ENCODE results near the gene KIAA0408. TPM values are rescaled to one million over a fixed set of nuclear protein-coding genes. Genes with fewer than 3 reads are reported as not detected.

KIAA0408 gene
- total RNA-seq, 2 experiments from 2014 or later, result 9.9 to 25.6 TPM

DNA sequence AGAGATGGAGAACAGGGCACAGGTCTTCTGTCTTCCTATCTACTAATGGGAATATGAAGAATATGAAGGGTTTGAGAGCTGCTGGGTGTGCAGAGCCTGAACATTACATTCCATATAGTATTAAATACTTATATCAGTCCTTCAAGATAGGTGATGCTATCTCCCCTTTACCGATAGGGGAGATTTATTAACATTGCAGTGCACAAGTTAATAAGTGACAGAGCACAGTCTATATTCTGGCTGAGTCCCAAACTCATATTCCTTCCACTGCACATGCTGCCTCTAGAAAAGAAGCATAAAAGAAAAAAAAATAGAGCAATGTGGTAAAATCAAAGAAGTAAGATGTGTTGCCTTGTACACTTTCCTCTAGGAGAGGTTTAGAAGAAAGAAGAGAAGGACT, 18.5 kb upstream of the KIAA0408 start:
- ATAC-seq, result no peak
- peaks cover 4% of the 10 kb centered on the region for H3K4me1 Mint-ChIP-seq
- no peak overlapping the region for H3K27ac Mint-ChIP-seq
- CTCF ChIA-PET, result interaction anchor here (1.8 kb wide), 1 partner anchor 38 kb away, joined by 7 read pairs; no protein-coding TSS in a partner anchor
- no peaks in the 10 kb centered on the region for H3K9me3 Mint-ChIP-seq (ENCODE audit: low read depth)
- DNase-seq, result no peak
- no peaks in the 10 kb centered on the region for H3K27me3 Mint-ChIP-seq
- H3K36me3 Mint-ChIP-seq, result peaks cover 69% of the 10 kb centered on the region
- no peak overlapping the region for H3K4me3 Mint-ChIP-seq

DNA sequence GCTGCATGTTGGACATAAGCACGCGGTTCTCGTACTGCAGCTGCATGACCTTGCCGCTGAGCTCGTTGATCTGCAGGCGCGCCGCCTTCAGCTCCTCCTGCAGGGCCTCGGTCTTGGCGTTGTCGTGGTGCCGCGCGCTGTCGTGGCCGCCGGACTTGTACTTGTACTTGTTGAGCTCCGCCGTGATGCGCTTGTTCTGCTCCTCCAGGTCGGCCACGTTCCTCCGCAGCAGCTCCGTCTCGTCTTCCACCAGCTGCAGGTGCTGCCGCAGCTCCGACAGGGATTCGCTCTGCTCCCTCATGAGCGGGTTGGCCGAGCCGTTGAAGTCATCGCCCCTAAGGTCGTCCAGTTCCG, 16.6 kb upstream of the KIAA0408 start:
- Mint-ChIP-seq H3K9me3 (ENCODE audit: low read depth) (no peaks in the 10 kb centered on the region), H3K4me1 (no peaks in the 10 kb centered on the region), H3K36me3 (peaks cover 56% of the 10 kb centered on the region), H3K4me3 (no peak overlapping the region), H3K27ac (no peak overlapping the region), H3K27me3 (no peaks in the 10 kb centered on the region)
- DNase-seq, result no peak
- CTCF ChIA-PET, result interaction anchor here (1.8 to 2.0 kb wide), 2 partner anchors 10 to 41 kb away, joined by 5 to 8 read pairs; no protein-coding TSS in a partner anchor
- no peak for ATAC-seq

DNA sequence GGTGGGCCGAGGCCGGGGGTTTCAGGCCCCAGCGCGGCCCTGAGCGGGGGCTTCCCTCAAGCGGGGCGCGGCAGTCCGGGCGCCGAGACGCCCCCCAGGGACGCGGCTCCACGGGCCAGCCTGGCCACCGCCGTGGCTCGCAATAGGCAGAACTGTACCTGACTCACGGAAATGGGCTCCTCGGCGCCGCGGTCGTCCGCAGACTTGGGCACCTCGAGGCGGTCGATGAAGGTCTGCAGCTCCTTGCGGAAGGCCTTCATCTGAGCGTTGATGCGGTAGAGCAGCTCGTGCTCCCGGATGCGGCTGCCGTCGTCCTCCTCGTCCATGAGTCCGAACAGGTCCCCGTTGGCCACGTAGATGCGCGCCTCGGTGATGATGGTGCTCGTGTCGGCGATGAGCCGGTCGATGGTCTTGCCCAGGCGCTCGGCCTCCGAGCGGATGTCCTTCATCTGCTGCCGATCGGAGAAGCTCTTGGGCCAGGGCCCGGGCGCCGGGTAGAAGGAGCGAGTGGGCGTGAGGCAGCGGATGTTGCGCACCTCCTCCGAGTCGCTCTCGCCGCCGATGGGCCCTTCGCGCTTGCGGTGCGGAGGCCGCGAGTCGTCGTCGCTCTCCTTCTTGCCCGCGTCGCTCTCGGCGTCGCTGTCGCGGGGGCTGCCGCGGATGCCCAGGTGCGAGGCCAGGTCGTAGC, 16.1 kb upstream of the KIAA0408 start:
- DNase-seq, result no peak
- CTCF ChIA-PET, result interaction anchor here (1.8 to 2.0 kb wide), 2 partner anchors 9 to 41 kb away, joined by 5 to 8 read pairs; no protein-coding TSS in a partner anchor
- no peaks in the 10 kb centered on the region for H3K9me3 Mint-ChIP-seq (ENCODE audit: low read depth)
- H3K27me3 Mint-ChIP-seq, result no peaks in the 10 kb centered on the region
- H3K27ac Mint-ChIP-seq, result no peak overlapping the region
- no peak for ATAC-seq
- no peak overlapping the region for H3K4me3 Mint-ChIP-seq
- peaks cover 55% of the 10 kb centered on the region for H3K36me3 Mint-ChIP-seq
- H3K4me1 Mint-ChIP-seq, result no peaks in the 10 kb centered on the region

DNA sequence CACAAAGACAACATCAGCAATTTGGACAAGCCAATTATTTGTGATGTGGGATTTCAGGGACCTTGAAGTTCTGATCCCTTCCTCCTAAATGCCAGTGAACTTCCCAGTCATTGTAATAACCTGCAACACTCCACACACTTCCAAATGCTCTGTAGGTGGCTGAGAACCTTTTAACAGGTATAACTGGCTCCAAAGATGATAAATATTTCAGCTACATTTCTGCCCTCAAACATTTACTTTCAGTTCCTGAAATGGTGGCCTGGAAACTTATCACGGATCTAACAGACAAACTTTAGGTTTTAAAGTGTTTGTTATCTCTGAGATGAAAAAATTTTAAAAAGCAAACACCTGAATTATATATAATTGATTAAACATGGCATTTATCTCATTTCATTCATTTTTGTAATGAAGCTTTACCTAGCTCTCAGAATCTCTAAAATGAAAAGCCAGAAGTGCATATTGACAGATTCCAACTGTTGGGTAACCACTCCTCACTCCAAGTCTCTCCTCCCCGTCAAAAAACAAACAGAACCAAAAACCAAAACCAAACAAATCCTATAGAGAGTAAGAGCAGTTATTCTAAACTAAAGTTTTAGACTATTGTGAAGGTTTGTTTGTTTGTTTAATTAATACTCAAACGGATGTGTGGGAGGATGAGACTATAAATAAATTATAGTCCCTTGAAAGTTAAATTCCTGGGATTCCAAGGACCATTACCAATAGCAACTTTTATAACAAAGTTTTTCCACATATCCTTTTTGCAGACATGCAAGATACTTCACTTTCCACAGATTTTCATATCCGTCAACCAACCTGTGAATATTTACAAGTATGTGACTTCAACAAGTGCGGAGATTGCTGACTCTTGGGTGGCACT, 12.4 kb upstream of the KIAA0408 start:
- H3K9me3 Mint-ChIP-seq (ENCODE audit: low read depth), result no peaks in the 10 kb centered on the region
- H3K4me1 Mint-ChIP-seq, result no peaks in the 10 kb centered on the region
- DNase-seq (no peak), ATAC-seq (no peak)
- H3K36me3 Mint-ChIP-seq, result peaks cover 34% of the 10 kb centered on the region
- CTCF ChIA-PET, result interaction anchor here (3.3 kb wide), 1 partner anchor 45 kb away, joined by 13 read pairs; no protein-coding TSS in a partner anchor
- no peak overlapping the region for H3K27ac Mint-ChIP-seq
- no peak overlapping the region for H3K4me3 Mint-ChIP-seq
- H3K27me3 Mint-ChIP-seq, result no peaks in the 10 kb centered on the region

DNA sequence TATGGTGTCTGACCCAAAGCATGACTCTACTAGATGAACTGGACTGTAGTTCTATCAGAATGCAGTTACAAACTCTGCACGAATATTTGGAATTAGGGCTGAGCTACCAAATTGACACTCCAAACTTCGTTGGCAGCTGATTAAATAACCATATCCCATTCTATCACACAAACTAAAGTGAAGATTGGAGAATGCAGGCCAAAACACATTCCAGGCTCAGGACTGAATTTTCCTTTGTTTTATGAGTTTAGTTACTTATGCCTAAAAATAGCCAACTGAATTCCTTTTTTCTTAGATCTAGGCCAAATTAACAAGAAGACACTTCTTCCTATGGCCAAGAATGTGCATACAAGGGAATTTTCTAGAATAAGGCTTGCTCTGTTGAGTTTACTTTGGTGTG, 9.7 kb upstream of the KIAA0408 start:
- H3K4me1 Mint-ChIP-seq, result no peaks in the 10 kb centered on the region
- ATAC-seq (no peak), DNase-seq (no peak)
- peaks cover 15% of the 10 kb centered on the region for H3K36me3 Mint-ChIP-seq
- H3K27me3 Mint-ChIP-seq, result no peaks in the 10 kb centered on the region
- no peak overlapping the region for H3K27ac Mint-ChIP-seq
- CTCF ChIA-PET, result interaction anchor here (3.3 kb wide), 1 partner anchor 48 kb away, joined by 13 read pairs; no protein-coding TSS in a partner anchor
- no peaks in the 10 kb centered on the region for H3K9me3 Mint-ChIP-seq (ENCODE audit: low read depth)
- H3K4me3 Mint-ChIP-seq, result no peak overlapping the region

DNA sequence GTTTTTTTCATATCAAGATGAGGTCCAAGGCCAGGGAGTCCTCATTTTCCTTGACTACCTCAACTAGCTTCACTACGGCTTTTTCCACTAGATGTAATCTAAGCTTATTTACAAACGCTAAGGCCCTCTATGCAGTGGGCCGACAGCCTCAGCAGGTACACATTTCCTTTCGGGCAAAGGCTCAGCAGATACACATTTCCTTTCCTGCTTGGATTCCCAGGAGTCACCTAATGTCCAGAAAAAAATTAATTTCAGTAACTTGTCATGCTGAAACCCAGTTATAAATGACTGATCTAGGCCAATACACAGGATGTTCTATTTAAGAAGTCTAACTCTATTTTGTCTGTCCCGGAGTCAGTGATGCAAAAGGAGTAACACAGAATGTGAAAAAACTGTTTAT, 7.2 kb upstream of the KIAA0408 start:
- peaks cover 8% of the 10 kb centered on the region for H3K36me3 Mint-ChIP-seq
- H3K27me3 Mint-ChIP-seq, result no peaks in the 10 kb centered on the region
- peaks cover under 1% of the 10 kb centered on the region for H3K4me1 Mint-ChIP-seq
- H3K4me3 Mint-ChIP-seq, result no peak overlapping the region
- CTCF ChIA-PET, result interaction anchor here (0.9 to 6.9 kb wide), 10 partner anchors 9 to 165 kb away, joined by 3 to 65 read pairs (median 4); no protein-coding TSS in a partner anchor
- H3K27ac Mint-ChIP-seq, result no peak overlapping the region
- H3K9me3 Mint-ChIP-seq (ENCODE audit: low read depth), result no peaks in the 10 kb centered on the region
- DNase-seq (no peak), ATAC-seq (no peak)

GRCh38 chr6:127464881-127465459, 5.8 kb upstream of the KIAA0408 start:
- H3K36me3 Mint-ChIP-seq, result peaks cover 4% of the 10 kb centered on the region
- no peaks in the 10 kb centered on the region for H3K9me3 Mint-ChIP-seq (ENCODE audit: low read depth)
- H3K27me3 Mint-ChIP-seq, result no peaks in the 10 kb centered on the region
- no peak overlapping the region for H3K4me3 Mint-ChIP-seq
- DNase-seq, result peak; percentile 79
- no peak overlapping the region for H3K27ac Mint-ChIP-seq
- H3K4me1 Mint-ChIP-seq, result peaks cover 15% of the 10 kb centered on the region
- CTCF ChIA-PET, result interaction anchor here (1.3 to 6.9 kb wide), 6 partner anchors 10 to 84 kb away, joined by 3 to 65 read pairs (median 10); no protein-coding TSS in a partner anchor
- peak; percentile 84 for ATAC-seq

- DNase-seq (no peak), ATAC-seq (no peak)
- no peaks in the 10 kb centered on the region for H3K9me3 Mint-ChIP-seq (ENCODE audit: low read depth)
- no peak overlapping the region for H3K4me3 Mint-ChIP-seq
- CTCF ChIA-PET, result interaction anchor here (0.6 to 6.9 kb wide), 7 partner anchors 21 to 363 kb away, joined by 3 to 65 read pairs (median 3); no protein-coding TSS in a partner anchor
- H3K36me3 Mint-ChIP-seq, result peaks cover 2% of the 10 kb centered on the region
- no peaks in the 10 kb centered on the region for H3K27me3 Mint-ChIP-seq
- H3K27ac Mint-ChIP-seq, result no peak overlapping the region
- H3K4me1 Mint-ChIP-seq, result peaks cover 18% of the 10 kb centered on the region
These were observed 5.1 kb upstream of the KIAA0408 start for GRCh38 chr6:127464161-127464880.

DNA sequence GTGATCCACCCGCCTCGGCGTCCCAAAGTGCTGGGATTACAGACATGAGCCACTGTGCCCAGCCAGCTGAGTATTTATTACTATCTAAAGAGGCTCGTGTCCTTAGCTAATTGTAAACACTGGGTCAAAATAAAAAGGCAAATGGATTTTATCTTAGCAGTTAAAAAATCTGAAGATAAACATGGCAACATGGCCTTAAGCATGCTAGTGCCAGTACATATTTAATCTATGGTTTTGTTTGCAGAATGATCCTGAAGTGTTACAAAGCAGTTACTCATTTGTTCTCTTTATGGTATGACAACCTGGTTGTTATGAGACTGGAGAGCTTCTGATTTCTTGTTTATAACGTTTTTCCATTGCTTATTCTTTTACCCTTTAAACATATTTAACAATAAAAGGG, 3.9 kb upstream of the KIAA0408 start:
- Mint-ChIP-seq H3K27ac (no peak overlapping the region), H3K27me3 (no peaks in the 10 kb centered on the region), H3K4me3 (no peak overlapping the region), H3K4me1 (peaks cover 18% of the 10 kb centered on the region), H3K9me3 (ENCODE audit: low read depth) (no peaks in the 10 kb centered on the region), H3K36me3 (peaks cover 2% of the 10 kb centered on the region)
- CTCF ChIA-PET, result interaction anchor here (0.9 to 6.9 kb wide), 5 partner anchors 39 to 197 kb away, joined by 3 to 65 read pairs (median 4); partner anchors contain the start of gene RNF146
- ATAC-seq (no peak), DNase-seq (no peak)

- Mint-ChIP-seq H3K4me1 (peaks cover 18% of the 10 kb centered on the region), H3K9me3 (ENCODE audit: low read depth) (no peaks in the 10 kb centered on the region), H3K4me3 (no peak overlapping the region), H3K27ac (no peak overlapping the region), H3K36me3 (peaks cover 2% of the 10 kb centered on the region), H3K27me3 (no peaks in the 10 kb centered on the region)
- DNase-seq, result no peak
- CTCF ChIA-PET, result interaction anchor here (0.9 to 6.9 kb wide), 5 partner anchors 40 to 196 kb away, joined by 3 to 65 read pairs (median 4); partner anchors contain the start of gene RNF146
- no peak for ATAC-seq
These were observed 3.2 kb upstream of the KIAA0408 start for GRCh38 chr6:127462376-127462775.

GRCh38 chr6:127460465-127460864, 1.3 kb upstream of the KIAA0408 start:
- DNase-seq (no peak), ATAC-seq (peak; percentile 61)
- Mint-ChIP-seq H3K9me3 (ENCODE audit: low read depth) (no peaks in the 10 kb centered on the region), H3K27me3 (no peaks in the 10 kb centered on the region), H3K4me3 (no peak overlapping the region), H3K36me3 (peaks cover 2% of the 10 kb centered on the region), H3K4me1 (peaks cover 21% of the 10 kb centered on the region), H3K27ac (no peak overlapping the region)
- CTCF ChIA-PET, result interaction anchor here (0.9 to 1.1 kb wide), 2 partner anchors 8 to 78 kb away, joined by 3 to 5 read pairs; no protein-coding TSS in a partner anchor

DNA sequence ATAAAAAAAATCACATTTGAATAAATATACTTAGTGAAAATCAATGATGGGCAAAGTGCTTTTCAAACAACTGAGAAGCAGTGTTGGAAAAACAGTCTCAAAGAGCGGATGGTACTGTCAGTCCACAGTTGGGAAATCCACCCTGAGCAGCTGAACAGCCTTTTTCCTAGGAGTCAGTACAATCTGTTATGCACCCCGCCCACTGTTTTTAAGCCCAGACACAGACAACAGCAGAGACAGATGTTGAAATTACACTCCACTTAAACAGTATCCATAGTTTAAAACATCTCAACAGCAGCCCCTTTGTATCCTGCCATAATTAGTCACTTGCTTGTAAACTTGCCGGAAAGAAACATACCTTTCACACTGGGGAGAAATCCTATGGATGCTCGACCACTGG, 372 bp downstream of the KIAA0408 start:
- no peaks in the 10 kb centered on the region for H3K27me3 Mint-ChIP-seq
- H3K9me3 Mint-ChIP-seq (ENCODE audit: low read depth), result no peaks in the 10 kb centered on the region
- no peak for DNase-seq
- H3K27ac Mint-ChIP-seq, result no peak overlapping the region
- CTCF ChIA-PET, result interaction anchor here (1.6 kb wide), 1 partner anchor 80 kb away, joined by 5 read pairs; no protein-coding TSS in a partner anchor
- H3K36me3 Mint-ChIP-seq, result peaks cover 2% of the 10 kb centered on the region
- H3K4me1 Mint-ChIP-seq, result peaks cover 21% of the 10 kb centered on the region
- H3K4me3 Mint-ChIP-seq, result no peak overlapping the region
- ATAC-seq, result no peak
